IMR-90 (cell line): Measurements from ENCODE around the gene ABCC8. TPM values are rescaled to one million over a fixed set of nuclear protein-coding genes. Genes with fewer than 3 reads are reported as not detected.

Source experiments
- ATAC-seq: fragments of 200-7000 bp; cut with Tn5 transposase; 2 replicates; pipeline ENCODE4 v1.9.1; 2020; ENCODE audit warnings: low read depth, mild to moderate bottlenecking, moderate library complexity
- BruUV-seq: library from RNA; stranded (reverse); fragments of 400-500 nt; replicated peaks from 2 replicates; lab custom pipeline; 2021; lab: Mats Ljungman, UMichigan
- CTCF ChIA-PET: fragments of 300-600 bp; formaldehyde crosslinking; extraction: SDS; loops from one replicate; lab custom pipeline; 2021; ENCODE audit warnings: antibody characterized with exemption; lab: Yijun Ruan, JAX
- POLR2A ChIA-PET: fragments of 300-600 bp; sonication (Branson Sonifier 250); formaldehyde crosslinking; loops from one replicate; lab custom pipeline; 2022; ENCODE audit warnings: antibody characterized with exemption; ENCODE audit not compliant: unreplicated experiment; lab: Charles Lee
- DNase-seq: peaks from one replicate; pipeline ENCODE4 v3.0.0; 2013
- H2AFZ ChIP-seq: replicated peaks from 2 replicates; pipeline ENCODE3; 2013; ENCODE audit warnings: low read length, mild to moderate bottlenecking; ENCODE audit not compliant: poor library complexity
- H2AK5ac ChIP-seq: 2 replicates; pipeline ENCODE4 v1.6.1; 2013; ENCODE audit warnings: low read depth, low read length, inconsistent platforms
- H2AK9ac ChIP-seq: replicated peaks from 2 replicates; pipeline ENCODE3; 2013; ENCODE audit warnings: mild to moderate bottlenecking, low read depth, low read length, moderate library complexity; ENCODE audit not compliant: poor library complexity
- H2BK120ac ChIP-seq: 2 replicates; pipeline ENCODE4 v1.6.1; 2013; ENCODE audit warnings: low read depth, low read length, inconsistent platforms
- H2BK15ac ChIP-seq: 3 replicates; pipeline ENCODE4 v1.6.1; 2013; ENCODE audit warnings: low read depth, low read length, inconsistent platforms
- H2BK20ac ChIP-seq: 2 replicates; pipeline ENCODE4 v1.6.1; 2013; ENCODE audit warnings: low read depth, mild to moderate bottlenecking, inconsistent platforms, low read length, moderate library complexity
- H2BK5ac ChIP-seq: 2 replicates; pipeline ENCODE4 v1.6.1; 2013; ENCODE audit warnings: mild to moderate bottlenecking, low read depth, low read length, inconsistent platforms; ENCODE audit not compliant: poor library complexity, severe bottlenecking
- H3K14ac ChIP-seq: replicated peaks from 2 replicates; pipeline ENCODE4 v1.6.1; 2013; ENCODE audit warnings: low read depth, low read length, inconsistent platforms
- H3K18ac ChIP-seq: 2 replicates; pipeline ENCODE4 v1.6.1; 2013; ENCODE audit warnings: low read depth, low read length, control low read depth
- H3K23ac ChIP-seq: 2 replicates; pipeline ENCODE4 v1.6.1; 2013; ENCODE audit warnings: low read depth, low read length, inconsistent platforms
- H3K27ac ChIP-seq: 2 replicates; pipeline ENCODE4 v1.5.1; 2013; ENCODE audit warnings: mild to moderate bottlenecking, control low read depth, low read length; ENCODE audit not compliant: insufficient read depth
- H3K27me3 ChIP-seq: 2 replicates; pipeline ENCODE4 v1.6.1; 2013; ENCODE audit warnings: low read length; ENCODE audit not compliant: control insufficient read depth, insufficient read depth
- H3K36me3 ChIP-seq: 2 replicates; pipeline ENCODE4 v1.6.1; 2013; ENCODE audit warnings: low read length, mixed read lengths; ENCODE audit not compliant: control insufficient read depth, insufficient read depth
- H3K4ac ChIP-seq: 2 replicates; pipeline ENCODE4 v1.6.1; 2013; ENCODE audit warnings: low read depth, low read length, inconsistent platforms
- H3K4me1 ChIP-seq: 2 replicates; pipeline ENCODE4 v1.6.1; 2013; ENCODE audit warnings: low read length, mixed read lengths; ENCODE audit not compliant: control insufficient read depth, insufficient read depth
- H3K4me2 ChIP-seq: 2 replicates; pipeline ENCODE4 v1.6.1; 2013; ENCODE audit warnings: low read depth, mild to moderate bottlenecking, control low read depth, low read length, moderate library complexity
- H3K4me3 ChIP-seq: 2 replicates; pipeline ENCODE4 v1.5.1; 2013; ENCODE audit warnings: low read depth, mild to moderate bottlenecking, control low read depth, low read length, moderate library complexity; ENCODE audit not compliant: insufficient read depth
- H3K56ac ChIP-seq: 2 replicates; pipeline ENCODE4 v1.6.1; 2013; ENCODE audit warnings: low read length, inconsistent platforms; ENCODE audit not compliant: insufficient read depth; ENCODE audit errors: extremely low read depth
- H3K79me1 ChIP-seq, 2 experiments: 2 replicates each; pipeline ENCODE4 v1.6.1; 2013; ENCODE audit warnings: low read length in 2 of 2, inconsistent platforms in 1 of 2, low read depth in 1 of 2
- H3K9ac ChIP-seq: 2 replicates; pipeline ENCODE4 v1.6.1; 2013; ENCODE audit warnings: low read depth, low read length, control low read depth
- H3K9me1 ChIP-seq: 2 replicates; pipeline ENCODE4 v1.6.1; 2013; ENCODE audit warnings: low read length, inconsistent platforms; ENCODE audit not compliant: insufficient read depth
- H3K9me3 ChIP-seq: 2 replicates; pipeline ENCODE4 v1.6.1; 2013; ENCODE audit warnings: low read length; ENCODE audit not compliant: control insufficient read depth, insufficient read depth
- H4K20me1 ChIP-seq: 2 replicates; pipeline ENCODE4 v1.6.1; 2013; ENCODE audit warnings: low read length, inconsistent platforms; ENCODE audit not compliant: insufficient read depth
- H4K5ac ChIP-seq: 2 replicates; pipeline ENCODE4 v1.6.1; 2013; ENCODE audit warnings: mild to moderate bottlenecking, low read depth, low read length, control low read depth
- H4K8ac ChIP-seq, 2 experiments: 2 replicates each; pipeline ENCODE4 v1.6.1; 2013; ENCODE audit warnings: low read depth in 2 of 2, low read length in 2 of 2, control low read depth in 1 of 2, inconsistent platforms in 1 of 2
- H4K91ac ChIP-seq: 2 replicates; pipeline ENCODE4 v1.6.1; 2013; ENCODE audit warnings: low read depth, low read length, inconsistent platforms; ENCODE audit not compliant: insufficient read depth
- CHD1 ChIP-seq: IDR thresholded peaks from 2 replicates; pipeline ENCODE4 v1.6.1; 2012; ENCODE audit warnings: low read depth, low read length, improper control_type of control experiment
- CTCF ChIP-seq: conservative IDR thresholded peaks from 2 replicates; pipeline ENCODE4 v1.5.1; 2012; ENCODE audit warnings: mild to moderate bottlenecking, low read depth, low read length, improper control_type of control experiment
- ELK1 ChIP-seq: fragments of 150-350 bp; IDR thresholded peaks from 2 replicates; pipeline ENCODE4 v1.6.1; 2016; ENCODE audit warnings: low read depth, mild to moderate bottlenecking, low read length, moderate library complexity, borderline replicate concordance
- FOS ChIP-seq: fragments of 150-350 bp; IDR thresholded peaks from 2 replicates; pipeline ENCODE4 v1.6.1; 2016; ENCODE audit warnings: low read depth, low read length
- MAFK ChIP-seq: IDR thresholded peaks from 2 replicates; pipeline ENCODE4 v1.6.1; 2012; ENCODE audit warnings: low read depth, low read length, improper control_type of control experiment
- MAZ ChIP-seq: IDR thresholded peaks from 2 replicates; pipeline ENCODE4 v1.6.1; 2012; ENCODE audit warnings: low read depth, mild to moderate bottlenecking, low read length, improper control_type of control experiment, moderate library complexity, borderline replicate concordance
- MXI1 ChIP-seq: IDR thresholded peaks from 2 replicates; pipeline ENCODE4 v1.6.1; 2012; ENCODE audit warnings: low read depth, mild to moderate bottlenecking, low read length, moderate library complexity, borderline replicate concordance
- NFE2L2 ChIP-seq: fragments of 150-350 bp; IDR thresholded peaks from 2 replicates; pipeline ENCODE4 v1.6.1; 2016; ENCODE audit warnings: low read depth, mild to moderate bottlenecking, low read length
- POLR2A ChIP-seq: IDR thresholded peaks from 2 replicates; pipeline ENCODE4 v1.6.1; 2012; ENCODE audit warnings: mild to moderate bottlenecking, low read depth, low read length
- RAD21 ChIP-seq: IDR thresholded peaks from 2 replicates; pipeline ENCODE4 v1.6.1; 2012; ENCODE audit warnings: low read length, improper control_type of control experiment
- RCOR1 ChIP-seq: IDR thresholded peaks from 2 replicates; pipeline ENCODE4 v1.6.1; 2012; ENCODE audit warnings: mild to moderate bottlenecking, low read length, improper control_type of control experiment; ENCODE audit not compliant: insufficient replicate concordance
- RFX5 ChIP-seq: IDR thresholded peaks from 2 replicates; pipeline ENCODE4 v1.8.0; 2012; ENCODE audit warnings: low read depth, mild to moderate bottlenecking, low read length, moderate library complexity
- SMC3 ChIP-seq: fragments of 150-350 bp; IDR thresholded peaks from 2 replicates; pipeline ENCODE4 v1.6.1; 2016; ENCODE audit warnings: low read depth, mild to moderate bottlenecking, antibody characterized with exemption, low read length, moderate library complexity
- WGBS, 2 experiments: methylation state at CpG; one replicate each; pipeline versions ENCODE4 v1.1.5 to v1.1.7; 2013; ENCODE audit warnings: missing lambda C conversion rate in 2 of 2; ENCODE audit not compliant: insufficient read length in 1 of 2; ENCODE audit errors: extremely low coverage in 2 of 2; 5-methylcytosine and 5-hydroxymethylcytosine counted together
- dilution Hi-C: fragments of 300-500 bp; cut with HindIII; formaldehyde crosslinking; loops from one replicate; pipeline ENCODE4 v1.14.3; 2018; ENCODE audit warnings: low sequenced_read_pairs; ENCODE audit not compliant: unreplicated experiment
- in situ Hi-C: fragments of 300-500 bp; cut with MboI; formaldehyde crosslinking; loops from 3 replicates; pipeline ENCODE4 v1.14.3; 2019; ENCODE audit warnings: low sequenced_read_pairs, inconsistent platforms, mixed read lengths
- intact Hi-C: fragments of 100-400 bp; cut with micrococcal nuclease; formaldehyde crosslinking; loops from 2 replicates; pipeline ENCODE4 v1.10.0; 2022
- polyA plus RNA-seq, 3 experiments: library from polyadenylated mRNA; depleted of rRNA; stranded (reverse); fragments of >200 nt; gene quantifications; 2 replicates each; pipeline ENCODE4 v1.2.3, GENCODE V29; 2012; ENCODE audit warnings: low replicate concordance in 1 of 3
- total RNA-seq: library from RNA; depleted of rRNA; stranded (reverse); fragments of >200 nt; gene quantifications from 2 replicates; pipeline ENCODE4 v1.2.3, GENCODE V29; 2012

ABCC8 gene
- total and polyA plus RNA-seq, 2 of the 4 experiments (the other 2 are of a cell fraction): not detected

- H3K36me3 ChIP-seq: no peaks in the 10 kb centered on the region
- no peak overlapping the region for H2BK120ac ChIP-seq
- no peak overlapping the region for H3K4ac ChIP-seq
- DNase-seq (no peak), ATAC-seq (no peak)
- in situ Hi-C loops: no loop called here
- BruUV-seq: no TSS peak
- intact Hi-C loops: no loop called here
- H3K27ac ChIP-seq: no peak overlapping the region
- H3K4me1 ChIP-seq: no peaks in the 10 kb centered on the region
- H3K23ac ChIP-seq: no peak overlapping the region
- no peak overlapping the region for H2BK15ac ChIP-seq
- 33% methylated on average over 2 of the region's 2 CpGs; no CpG with 5 or more reads in 1 of the 2 experiments for WGBS, 2 experiments
- no peaks in the 10 kb centered on the region for H3K9me3 ChIP-seq
- H2BK5ac ChIP-seq: no peak overlapping the region
- dilution Hi-C loops: no loop called here
- no peak overlapping the region for H4K8ac ChIP-seq
- H2AK9ac ChIP-seq: no peak overlapping the region
- no peaks in the 10 kb centered on the region for H4K20me1 ChIP-seq
- H3K9me1 ChIP-seq: no peaks in the 10 kb centered on the region
- H2BK20ac ChIP-seq: no peak overlapping the region
- no peak overlapping the region for H3K9ac ChIP-seq
- no peak overlapping the region for H3K56ac ChIP-seq
- no peak overlapping the region for H4K91ac ChIP-seq
- H3K4me2 ChIP-seq: no peak overlapping the region
- H3K14ac ChIP-seq: no peak overlapping the region
- no peak overlapping the region for H3K18ac ChIP-seq
- H2AK5ac ChIP-seq: no peak overlapping the region
- H4K5ac ChIP-seq: no peak overlapping the region
- ChIA-PET CTCF (no interaction called here), POLR2A (no interaction called here)
- no peaks in the 10 kb centered on the region for H3K79me1 ChIP-seq
- H3K27me3 ChIP-seq: peaks cover 13% of the 10 kb centered on the region
- H2AFZ ChIP-seq: no peak overlapping the region
- H3K4me3 ChIP-seq: no peak overlapping the region
- TF ChIP-seq ELK1: no peak
- no peak for TF ChIP-seq MXI1
- no peak for TF ChIP-seq RCOR1
- no peak for TF ChIP-seq RFX5
- TF ChIP-seq NFE2L2: no peak
- TF ChIP-seq MAZ: no peak
- no peak for TF ChIP-seq RAD21
- TF ChIP-seq MAFK: no peak
- no peak for TF ChIP-seq CHD1
- no peak for TF ChIP-seq SMC3
- TF ChIP-seq FOS: no peak
- TF ChIP-seq POLR2A: no peak
- no peak for TF ChIP-seq CTCF
Measured at GRCh38 chr11:17416492-17416891, 60.2 kb downstream of the ABCC8 start.
